RWPE2 (cell line): ENCODE results near the gene SPATA6L.

ENCODE experiments used
- ATAC-seq: fragments of 200-7000 bp; cut with Tn5 transposase; 3 replicates; pipeline ENCODE4 v1.9.1; 2021; ENCODE audit warnings: low read depth
- DNase-seq: peaks from one replicate; pipeline ENCODE4 v3.0.0-alpha.2; 2020; ENCODE audit warnings: low spot score
- H3K27ac ChIP-seq: fragments of 450-650 bp; 2 replicates; pipeline ENCODE4 v1.5.1; 2017; ENCODE audit warnings: mild to moderate bottlenecking; ENCODE audit not compliant: poor library complexity, severe bottlenecking
- H3K27me3 ChIP-seq: fragments of 250-450 bp; sonication (Bioruptor Pico); 2 replicates; pipeline ENCODE4 v1.5.1; 2021; ENCODE audit warnings: mild to moderate bottlenecking, moderate library complexity; ENCODE audit not compliant: insufficient read depth, poor library complexity, severe bottlenecking
- H3K36me3 ChIP-seq: fragments of 250-450 bp; sonication (Bioruptor Pico); 2 replicates; pipeline ENCODE4 v1.5.1; 2020; ENCODE audit warnings: low read depth, mild to moderate bottlenecking, moderate library complexity
- H3K4me1 ChIP-seq: fragments of 250-450 bp; sonication (Bioruptor Pico); 2 replicates; pipeline ENCODE4 v1.5.1; 2021; ENCODE audit warnings: mild to moderate bottlenecking, moderate library complexity; ENCODE audit not compliant: insufficient read depth, poor library complexity, severe bottlenecking
- H3K4me3 ChIP-seq: fragments of 250-450 bp; sonication (Bioruptor Pico); 2 replicates; pipeline ENCODE4 v1.5.1; 2021; ENCODE audit warnings: mild to moderate bottlenecking, moderate library complexity; ENCODE audit not compliant: severe bottlenecking
- H3K9me3 ChIP-seq: fragments of 250-450 bp; sonication (Bioruptor Pico); 2 replicates; pipeline ENCODE4 v1.5.1; 2021; ENCODE audit warnings: mild to moderate bottlenecking, moderate library complexity; ENCODE audit not compliant: severe bottlenecking
- CTCF ChIP-seq: fragments of 450-650 bp; IDR thresholded peaks from one replicate; pipeline ENCODE4 v1.5.1; 2017; ENCODE audit warnings: mild to moderate bottlenecking, moderate library complexity; ENCODE audit not compliant: poor library complexity, severe bottlenecking

SPATA6L gene

GRCh38 chr9:4665357-4665756 is 923 bp downstream of the SPATA6L start:
- ATAC-seq (0 out of 3 replicates have a peak, but pooled peaks have one; percentile 4), DNase-seq (no peak)
- Histone ChIP-seq H3K4me1 (peaks cover 38% of the 10 kb centered on the region), H3K36me3 (no peaks in the 10 kb centered on the region), H3K9me3 (no peaks in the 10 kb centered on the region), H3K4me3 (peak overlapping the region; percentile 33), H3K27ac (peak overlapping the region; percentile 22), H3K27me3 (no peaks in the 10 kb centered on the region)
- no peak for TF ChIP-seq CTCF

- ATAC-seq (no peak), DNase-seq (no peak)
- Histone ChIP-seq H3K27me3 (no peaks in the 10 kb centered on the region), H3K9me3 (no peaks in the 10 kb centered on the region), H3K4me3 (no peak overlapping the region), H3K4me1 (peaks cover 38% of the 10 kb centered on the region), H3K27ac (no peak overlapping the region), H3K36me3 (no peaks in the 10 kb centered on the region)
- TF ChIP-seq CTCF: no peak
These were observed 2.3 kb downstream of the SPATA6L start for GRCh38 chr9:4663956-4664355.

GRCh38 chr9:4662989-4663792 is 3.1 kb downstream of the SPATA6L start:
- DNase-seq: no peak
- ATAC-seq: no peak
- Histone ChIP-seq H3K27ac (no peak overlapping the region), H3K36me3 (no peaks in the 10 kb centered on the region), H3K4me1 (peaks cover 38% of the 10 kb centered on the region), H3K9me3 (no peaks in the 10 kb centered on the region), H3K4me3 (peak overlapping the region; percentile 73), H3K27me3 (no peaks in the 10 kb centered on the region)
- TF ChIP-seq CTCF: no peak

GRCh38 chr9:4662108-4662988 is 3.9 kb downstream of the SPATA6L start, which contains the start of gene PLPP6:
TSS of gene PLPP6 (plus strand) at chr9:4662294. CDS start at chr9:4662376, 82 bp downstream.
- H3K4me3 ChIP-seq: peak within 1 kb of the TSS; percentile 73
- H3K36me3 ChIP-seq: no peaks in the 10 kb centered on the region
- H3K4me1 ChIP-seq: peaks cover 38% of the 10 kb centered on the region
- peak; percentile 92 for ATAC-seq
- TF ChIP-seq CTCF: peak; percentile 74
- H3K9me3 ChIP-seq: no peaks in the 10 kb centered on the region
- DNase-seq: peak; percentile 91
- peak within 1 kb of the TSS; percentile 34 for H3K27ac ChIP-seq
- H3K27me3 ChIP-seq: no peaks in the 10 kb centered on the region
